ENCODE measurements around the gene COLEC12.

The COLEC12 gene

DNA sequence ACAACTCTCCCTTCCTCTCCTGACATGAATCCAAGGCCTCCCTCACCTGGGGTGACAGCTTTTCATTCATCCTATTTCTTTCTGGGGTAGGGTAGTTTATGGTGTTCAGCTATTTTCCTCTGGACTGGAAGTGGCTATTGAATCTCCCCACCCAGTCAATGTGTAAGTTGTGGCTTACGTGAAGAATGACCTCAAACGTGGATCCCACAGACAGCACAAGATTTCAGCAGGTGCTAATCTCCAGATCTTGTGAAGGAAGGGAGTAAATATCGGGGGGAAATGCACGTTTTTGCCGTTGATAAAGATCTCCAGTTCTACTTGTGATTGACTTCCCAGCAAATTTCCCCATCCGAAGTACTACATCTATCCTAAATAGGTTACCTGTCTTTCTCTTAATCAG lies 161.3 kb downstream of the COLEC12 start:
- Histone ChIP-seq H3K4me3 (ENCODE audit: low read depth, low read length) (no peak overlapping the region), H3K27me3 (replicated peaks) (peaks cover 9% of the 10 kb centered on the region), H3K36me3 (replicated peaks) (no peaks in the 10 kb centered on the region), H3K27ac (no peak overlapping the region)
- TF ChIP-seq, protein P1, sequence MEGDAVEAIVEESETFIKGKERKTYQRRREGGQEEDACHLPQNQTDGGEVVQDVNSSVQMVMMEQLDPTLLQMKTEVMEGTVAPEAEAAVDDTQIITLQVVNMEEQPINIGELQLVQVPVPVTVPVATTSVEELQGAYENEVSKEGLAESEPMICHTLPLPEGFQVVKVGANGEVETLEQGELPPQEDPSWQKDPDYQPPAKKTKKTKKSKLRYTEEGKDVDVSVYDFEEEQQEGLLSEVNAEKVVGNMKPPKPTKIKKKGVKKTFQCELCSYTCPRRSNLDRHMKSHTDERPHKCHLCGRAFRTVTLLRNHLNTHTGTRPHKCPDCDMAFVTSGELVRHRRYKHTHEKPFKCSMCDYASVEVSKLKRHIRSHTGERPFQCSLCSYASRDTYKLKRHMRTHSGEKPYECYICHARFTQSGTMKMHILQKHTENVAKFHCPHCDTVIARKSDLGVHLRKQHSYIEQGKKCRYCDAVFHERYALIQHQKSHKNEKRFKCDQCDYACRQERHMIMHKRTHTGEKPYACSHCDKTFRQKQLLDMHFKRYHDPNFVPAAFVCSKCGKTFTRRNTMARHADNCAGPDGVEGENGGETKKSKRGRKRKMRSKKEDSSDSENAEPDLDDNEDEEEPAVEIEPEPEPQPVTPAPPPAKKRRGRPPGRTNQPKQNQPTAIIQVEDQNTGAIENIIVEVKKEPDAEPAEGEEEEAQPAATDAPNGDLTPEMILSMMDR (IDR thresholded peaks at IDR 0.05; ENCODE audit: low read depth, low read length, missing control alignments): no peak
- DNase-seq: no peak
- in situ Hi-C loops (cut with HindIII; ENCODE audit: low pct_ligation_motif_present, low sequenced_read_pairs): no loop called here

DNA sequence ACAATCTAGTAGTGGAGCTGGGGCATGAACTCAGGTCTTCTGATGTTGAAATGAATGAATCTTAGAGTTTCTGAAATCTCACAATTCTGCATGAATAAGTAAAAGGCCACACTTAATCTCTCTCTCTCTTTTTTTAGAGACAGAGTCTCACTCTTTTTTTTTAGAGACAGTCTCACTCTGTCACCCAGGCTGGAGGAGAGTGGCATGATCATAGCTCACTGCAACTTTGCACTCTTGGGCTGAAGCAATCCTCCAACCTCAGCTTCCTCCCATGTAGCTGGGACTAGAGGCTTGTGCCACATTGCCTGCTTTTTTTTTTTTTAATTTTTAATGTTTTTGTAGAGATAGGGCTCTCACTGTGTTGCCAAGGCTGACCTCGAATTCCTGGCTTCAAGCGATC lies 163.8 kb downstream of the COLEC12 start:
- no peak overlapping the region for H3K4me3 ChIP-seq (ENCODE audit: low read depth, low read length)
- no peak for DNase-seq
- TF ChIP-seq, protein P1 (IDR thresholded peaks at IDR 0.05; ENCODE audit: low read depth, low read length, missing control alignments): no peak
- H3K36me3 ChIP-seq (replicated peaks): no peaks in the 10 kb centered on the region
- in situ Hi-C loops (cut with HindIII; ENCODE audit: low pct_ligation_motif_present, low sequenced_read_pairs): no loop called here
- no peak overlapping the region for H3K27ac ChIP-seq
- H3K27me3 ChIP-seq (replicated peaks): peaks cover 9% of the 10 kb centered on the region

DNA sequence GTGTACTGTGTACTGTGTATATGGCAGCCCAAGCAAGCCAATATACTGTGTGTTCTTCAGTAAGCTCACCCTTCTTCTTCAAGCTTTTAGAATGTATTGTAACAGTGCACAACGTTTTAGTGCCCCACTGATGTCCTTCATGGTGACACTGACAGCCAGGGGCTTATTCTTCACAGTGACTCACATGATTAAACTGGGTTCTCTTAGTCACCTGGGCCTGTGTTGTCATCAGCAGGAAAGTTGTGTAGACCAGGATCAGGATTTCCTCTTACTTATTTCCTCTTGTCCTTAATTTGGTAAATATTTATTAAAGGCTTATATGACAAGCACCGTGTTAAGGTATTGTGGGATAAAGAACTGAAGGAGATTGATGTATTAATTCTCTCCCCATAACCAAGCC lies 164.8 kb downstream of the COLEC12 start:
- TF ChIP-seq, protein P1 (IDR thresholded peaks at IDR 0.05; ENCODE audit: low read depth, low read length, missing control alignments): no peak

DNA sequence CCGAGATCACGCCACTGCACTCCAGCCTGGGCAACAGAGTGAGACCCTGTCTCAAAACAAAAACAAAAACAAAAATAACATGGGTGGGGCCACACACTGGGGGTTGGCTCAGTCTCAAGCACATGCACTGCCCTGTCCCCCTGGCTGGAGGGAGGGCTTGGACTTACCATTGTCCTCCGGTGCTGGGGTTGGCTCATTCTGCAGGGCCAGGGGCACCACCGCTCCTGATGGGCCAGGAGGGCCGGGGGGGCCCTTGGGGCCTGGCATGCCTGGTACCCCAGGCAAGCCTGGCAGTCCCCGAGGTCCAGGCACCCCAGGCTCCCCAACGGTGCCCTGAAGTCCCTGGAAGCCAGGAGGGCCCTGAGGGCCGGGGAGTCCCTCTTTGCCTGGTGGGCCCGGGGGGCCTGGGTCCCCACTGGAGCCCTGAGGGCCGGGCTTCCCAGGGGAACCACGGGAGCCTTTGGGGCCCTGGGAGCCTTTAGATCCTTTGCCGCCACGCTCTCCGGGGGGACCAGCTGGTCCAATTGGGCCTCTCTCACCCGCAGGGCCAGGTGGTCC lies 165.8 kb downstream of the COLEC12 start:
- H3K27ac ChIP-seq: no peak overlapping the region
- no peak for DNase-seq
- H3K27me3 ChIP-seq (replicated peaks): peaks cover 10% of the 10 kb centered on the region
- H3K36me3 ChIP-seq (replicated peaks): no peaks in the 10 kb centered on the region
- in situ Hi-C loops (cut with HindIII; ENCODE audit: low pct_ligation_motif_present, low sequenced_read_pairs): no loop called here
- TF ChIP-seq, protein P1 (IDR thresholded peaks at IDR 0.05; ENCODE audit: low read depth, low read length, missing control alignments): no peak
- H3K4me3 ChIP-seq (ENCODE audit: low read depth, low read length): no peak overlapping the region

More for the DNA sequence above, 164.8 kb downstream of the COLEC12 start:
- peaks cover 9% of the 10 kb centered on the region for H3K27me3 ChIP-seq (replicated peaks)
- H3K4me3 ChIP-seq (ENCODE audit: low read depth, low read length): no peak overlapping the region
- H3K36me3 ChIP-seq (replicated peaks): no peaks in the 10 kb centered on the region
- in situ Hi-C loops (cut with HindIII; ENCODE audit: low pct_ligation_motif_present, low sequenced_read_pairs): no loop called here
- DNase-seq: no peak
- H3K27ac ChIP-seq: no peak overlapping the region

DNA sequence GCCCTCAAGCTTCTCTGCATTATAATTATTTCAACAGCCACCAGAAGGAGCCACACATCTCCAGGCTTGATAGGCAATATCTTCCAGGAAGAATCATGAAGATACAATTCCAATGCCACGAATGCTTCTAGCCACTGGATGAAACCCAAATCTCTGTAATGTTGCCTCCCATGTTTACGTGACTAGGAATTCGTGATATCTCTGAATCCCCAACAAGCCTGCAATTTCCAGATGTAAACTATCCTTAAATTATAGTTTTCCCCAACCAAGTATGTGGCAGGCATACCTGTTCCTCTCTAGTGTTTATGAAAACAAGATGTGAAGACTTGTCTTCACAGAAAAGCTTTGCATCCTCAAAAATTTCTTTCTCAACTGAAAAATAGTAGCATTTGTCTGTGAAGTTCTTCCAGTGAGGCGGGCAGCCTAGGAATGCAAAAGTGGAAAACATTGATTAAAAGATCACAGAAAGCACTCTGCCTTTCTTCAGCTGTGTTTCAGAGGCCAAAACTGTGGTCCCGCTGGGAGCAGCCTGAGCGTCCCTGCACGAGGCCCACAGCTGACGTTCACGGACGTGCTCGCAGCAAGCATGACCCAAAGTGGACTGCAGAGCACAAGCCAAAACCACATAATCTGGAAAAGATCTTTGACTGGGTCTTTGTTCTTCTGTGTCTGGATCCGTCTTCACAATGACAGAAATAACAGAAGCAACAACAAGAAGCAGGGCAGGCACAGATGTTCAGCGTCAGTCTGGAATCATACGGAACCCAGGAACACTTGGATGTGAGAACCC lies 167.6 kb downstream of the COLEC12 start:
- in situ Hi-C loops (cut with HindIII; ENCODE audit: low pct_ligation_motif_present, low sequenced_read_pairs): no loop called here
- DNase-seq: no peak

More for the DNA sequence above, 167.6 kb downstream of the COLEC12 start:
- Histone ChIP-seq H3K27ac (no peak overlapping the region), H3K4me3 (ENCODE audit: low read depth, low read length) (no peak overlapping the region), H3K27me3 (replicated peaks) (peaks cover 18% of the 10 kb centered on the region), H3K36me3 (replicated peaks) (no peaks in the 10 kb centered on the region)
- TF ChIP-seq, protein P1 (IDR thresholded peaks at IDR 0.05; ENCODE audit: low read depth, low read length, missing control alignments): no peak
